Hepatocyte (in vitro differentiated cells): ENCODE data around the gene PEMT. TPM values are rescaled to one million over a fixed set of nuclear protein-coding genes. Genes with fewer than 3 reads are reported as not detected.

Experiments
- DNase-seq: peaks from one replicate; pipeline ENCODE4 v3.0.0-alpha.2; 2016; ENCODE audit warnings: low spot score
- H2AFZ ChIP-seq: fragments of 200-600 bp; sonication (generic); 2 replicates; pipeline ENCODE4 v1.6.0; 2016; ENCODE audit warnings: antibody characterized with exemption, mild to moderate bottlenecking
- H3K27ac ChIP-seq: fragments of 200-600 bp; sonication (generic); 2 replicates; pipeline ENCODE4 v1.5.1; 2016; ENCODE audit warnings: mild to moderate bottlenecking
- H3K27me3 ChIP-seq: fragments of 200-600 bp; sonication (generic); 2 replicates; pipeline ENCODE4 v1.6.1; 2016
- H3K36me3 ChIP-seq: fragments of 200-600 bp; sonication (generic); replicated peaks from 2 replicates; pipeline ENCODE4 v1.5.1; 2016; ENCODE audit warnings: low read depth; ENCODE audit not compliant: insufficient read depth
- H3K4me1 ChIP-seq: fragments of 200-600 bp; sonication (generic); 2 replicates; pipeline ENCODE4 v1.5.1; 2016; ENCODE audit warnings: mild to moderate bottlenecking, moderate library complexity; ENCODE audit not compliant: insufficient read depth
- H3K4me2 ChIP-seq: fragments of 200-600 bp; sonication (generic); 2 replicates; pipeline ENCODE4 v1.6.0; 2016
- H3K4me3 ChIP-seq: fragments of 200-600 bp; sonication (generic); 2 replicates; pipeline ENCODE4 v1.5.1; 2016; ENCODE audit warnings: mild to moderate bottlenecking
- H3K79me2 ChIP-seq: fragments of 200-600 bp; sonication (generic); 2 replicates; pipeline ENCODE4 v1.6.0; 2017; ENCODE audit warnings: mild to moderate bottlenecking
- H3K9me2 ChIP-seq: fragments of 200-600 bp; sonication (generic); replicated peaks from 2 replicates; pipeline ENCODE4 v1.6.0; 2017; ENCODE audit warnings: mild to moderate bottlenecking; ENCODE audit not compliant: insufficient read depth
- H3K9me3 ChIP-seq: fragments of 200-600 bp; sonication (generic); 2 replicates; pipeline ENCODE4 v1.5.1; 2016; ENCODE audit warnings: low read depth, mild to moderate bottlenecking
- H4K20me1 ChIP-seq: fragments of 200-600 bp; sonication (generic); 2 replicates; pipeline ENCODE4 v1.6.0; 2016; ENCODE audit warnings: mild to moderate bottlenecking; ENCODE audit not compliant: insufficient read depth, poor library complexity, severe bottlenecking
- EZH2 ChIP-seq: fragments of 200-600 bp; sonication (generic); IDR thresholded peaks from 2 replicates; pipeline ENCODE4 v1.6.1; 2016; ENCODE audit warnings: antibody characterized with exemption, mild to moderate bottlenecking, borderline replicate concordance
- EZH2phosphoT487 ChIP-seq: fragments of 200-600 bp; sonication (generic); IDR thresholded peaks from one replicate; pipeline ENCODE4 v1.6.1; 2018; ENCODE audit warnings: antibody characterized with exemption, mild to moderate bottlenecking, low read depth, moderate library complexity; ENCODE audit not compliant: unreplicated experiment, severe bottlenecking
- WGBS: methylation state at CpG from one replicate; pipeline ENCODE4 v1.1.6; 2016; ENCODE audit warnings: low lambda C conversion rate; ENCODE audit errors: missing lambda C conversion rate; 5-methylcytosine and 5-hydroxymethylcytosine counted together
- polyA plus RNA-seq: library from polyadenylated mRNA; unstranded; fragments of >200 nt; fragmentation: Nextera tagmentation; extraction: Ambion mirVana; gene quantifications from 2 replicates; pipeline ENCODE4 v1.2.1, GENCODE V29; 2016
- total RNA-seq: library from RNA; depleted of rRNA; stranded (reverse); fragments of >200 nt; gene quantifications from 2 replicates; pipeline ENCODE4 v1.2.3, GENCODE V29; 2014
- TF ChIP-seq, protein P1 (sequence below): fragments of 200-600 bp; sonication (generic); IDR thresholded peaks from 2 replicates; pipeline ENCODE4 v1.5.1; 2016; ENCODE audit warnings: antibody characterized with exemption, mild to moderate bottlenecking; ENCODE audit not compliant: poor library complexity

PEMT gene
- total and polyA plus RNA-seq, 2 experiments from 2014 or later: 50.1 to 70.4 TPM

DNA sequence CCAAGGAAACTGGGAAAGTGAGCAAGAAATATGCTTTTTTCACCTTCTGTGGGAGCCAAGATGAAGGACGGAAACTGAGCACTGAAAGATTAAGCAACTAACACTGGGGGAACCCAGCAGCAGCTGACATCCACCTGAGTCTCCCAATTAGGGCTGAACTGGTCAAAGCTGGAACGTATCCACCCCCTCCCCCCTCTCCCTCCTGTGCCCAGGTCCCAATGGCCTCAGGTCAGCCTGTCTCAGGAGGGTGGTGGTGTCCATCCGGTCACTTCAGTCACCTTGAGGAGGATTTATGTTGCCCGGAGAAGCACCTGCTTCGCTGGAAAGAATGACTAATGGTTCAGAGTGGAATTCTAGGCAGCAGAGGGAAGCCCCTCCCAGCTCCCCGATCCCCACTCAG, 10.0 kb downstream of the PEMT start:
- Histone ChIP-seq H3K27me3 (no peaks in the 10 kb centered on the region), H3K9me3 (no peaks in the 10 kb centered on the region), H3K4me2 (peak overlapping the region; percentile 25), H2AFZ (no peak overlapping the region), H3K27ac (peak overlapping the region; percentile 88), H4K20me1 (no peaks in the 10 kb centered on the region), H3K79me2 (peaks cover 23% of the 10 kb centered on the region), H3K4me3 (no peak overlapping the region), H3K4me1 (peaks cover 22% of the 10 kb centered on the region), H3K36me3 (no peaks in the 10 kb centered on the region), H3K9me2 (no peaks in the 10 kb centered on the region)
- 62% methylated on average over 6 of the region's 6 CpGs for WGBS
- TF ChIP-seq EZH2: no peak
- no peak for TF ChIP-seq EZH2phosphoT487
- TF ChIP-seq, protein P1, sequence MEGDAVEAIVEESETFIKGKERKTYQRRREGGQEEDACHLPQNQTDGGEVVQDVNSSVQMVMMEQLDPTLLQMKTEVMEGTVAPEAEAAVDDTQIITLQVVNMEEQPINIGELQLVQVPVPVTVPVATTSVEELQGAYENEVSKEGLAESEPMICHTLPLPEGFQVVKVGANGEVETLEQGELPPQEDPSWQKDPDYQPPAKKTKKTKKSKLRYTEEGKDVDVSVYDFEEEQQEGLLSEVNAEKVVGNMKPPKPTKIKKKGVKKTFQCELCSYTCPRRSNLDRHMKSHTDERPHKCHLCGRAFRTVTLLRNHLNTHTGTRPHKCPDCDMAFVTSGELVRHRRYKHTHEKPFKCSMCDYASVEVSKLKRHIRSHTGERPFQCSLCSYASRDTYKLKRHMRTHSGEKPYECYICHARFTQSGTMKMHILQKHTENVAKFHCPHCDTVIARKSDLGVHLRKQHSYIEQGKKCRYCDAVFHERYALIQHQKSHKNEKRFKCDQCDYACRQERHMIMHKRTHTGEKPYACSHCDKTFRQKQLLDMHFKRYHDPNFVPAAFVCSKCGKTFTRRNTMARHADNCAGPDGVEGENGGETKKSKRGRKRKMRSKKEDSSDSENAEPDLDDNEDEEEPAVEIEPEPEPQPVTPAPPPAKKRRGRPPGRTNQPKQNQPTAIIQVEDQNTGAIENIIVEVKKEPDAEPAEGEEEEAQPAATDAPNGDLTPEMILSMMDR: no peak
- DNase-seq: no peak

DNA sequence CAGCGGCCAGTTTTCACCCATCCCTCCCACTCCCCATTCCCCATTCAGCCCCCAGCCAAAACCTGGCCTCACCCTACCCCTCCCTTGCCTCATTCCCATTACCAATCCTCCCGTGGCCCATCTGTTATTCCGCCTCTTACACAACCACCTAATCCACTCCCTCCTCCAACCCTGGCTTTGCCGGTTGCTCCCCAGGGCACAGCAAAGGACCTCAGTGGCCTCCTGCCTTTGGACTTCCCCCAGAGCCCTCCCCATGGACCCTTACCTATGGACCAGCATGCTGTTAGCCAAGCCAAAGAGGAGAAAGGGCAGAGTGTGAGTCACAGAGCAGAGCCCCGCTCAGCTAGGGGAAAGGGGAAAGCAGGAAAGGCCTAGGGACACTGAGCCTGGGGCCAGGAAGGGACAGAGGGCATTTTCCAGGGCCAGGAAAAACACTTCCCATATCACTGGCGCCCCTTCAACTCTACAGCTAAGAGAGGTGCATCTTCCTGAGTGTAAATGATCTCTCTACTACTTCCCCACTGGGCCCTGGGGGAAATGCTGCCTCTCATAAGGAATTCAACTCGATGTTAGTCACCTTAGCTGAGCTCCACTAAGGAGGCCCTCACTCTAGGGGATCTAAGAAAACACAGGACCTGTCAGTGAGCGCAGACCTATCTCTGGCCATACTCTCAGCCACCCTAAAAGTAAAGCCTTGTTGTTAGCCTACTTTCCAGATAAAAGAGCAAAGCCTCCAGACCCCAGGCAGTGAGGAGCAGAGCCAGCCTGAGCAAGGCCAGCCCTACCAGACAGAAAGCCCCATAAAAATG, 10.6 kb downstream of the PEMT start:
- Histone ChIP-seq H3K9me2 (no peaks in the 10 kb centered on the region), H3K9me3 (no peaks in the 10 kb centered on the region), H3K79me2 (peaks cover 18% of the 10 kb centered on the region), H2AFZ (no peak overlapping the region), H3K36me3 (no peaks in the 10 kb centered on the region), H3K27me3 (no peaks in the 10 kb centered on the region), H3K4me2 (peak overlapping the region; percentile 25), H3K4me3 (no peak overlapping the region), H3K27ac (peak overlapping the region; percentile 88), H3K4me1 (peaks cover 28% of the 10 kb centered on the region), H4K20me1 (no peaks in the 10 kb centered on the region)
- peak; percentile 69 for DNase-seq
- TF ChIP-seq, protein P1: no peak
- no peak for TF ChIP-seq EZH2
- 54% methylated on average over 7 of the region's 8 CpGs for WGBS

DNA sequence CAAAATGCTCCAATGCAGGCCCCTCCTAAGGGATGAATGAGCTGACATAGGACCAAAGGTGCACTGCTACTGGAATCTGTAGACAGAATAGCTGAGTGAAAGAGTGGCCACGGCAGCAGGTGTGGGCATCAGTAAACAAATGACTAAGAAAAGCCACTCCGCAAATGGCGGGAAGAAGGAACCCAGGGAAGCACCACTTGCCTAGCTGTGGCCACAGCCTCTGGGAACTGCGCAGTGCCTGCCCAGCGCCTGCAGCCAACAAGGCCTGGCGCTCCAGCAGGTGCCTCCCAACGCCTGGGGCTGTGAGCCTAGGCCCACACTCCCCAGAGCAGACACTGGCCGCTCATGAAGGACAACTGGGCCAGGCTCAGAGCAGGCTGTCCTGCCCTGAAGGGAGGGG, 11.8 kb downstream of the PEMT start:
- no peak overlapping the region for H3K4me3 ChIP-seq
- H3K79me2 ChIP-seq: peaks cover 6% of the 10 kb centered on the region
- no peaks in the 10 kb centered on the region for H3K9me2 ChIP-seq
- H3K27me3 ChIP-seq: no peaks in the 10 kb centered on the region
- DNase-seq: no peak
- no peaks in the 10 kb centered on the region for H3K36me3 ChIP-seq
- TF ChIP-seq, protein P1: no peak
- TF ChIP-seq EZH2 (no peak), EZH2phosphoT487 (no peak)
- H3K4me1 ChIP-seq: peaks cover 40% of the 10 kb centered on the region
- H3K9me3 ChIP-seq: no peaks in the 10 kb centered on the region
- 90% methylated on average over 8 of the region's 8 CpGs for WGBS
- H3K4me2 ChIP-seq: no peak overlapping the region
- no peak overlapping the region for H3K27ac ChIP-seq
- no peaks in the 10 kb centered on the region for H4K20me1 ChIP-seq
- H2AFZ ChIP-seq: no peak overlapping the region
